GM12878 (cell line): ENCODE data around the gene ABR. TPM values are rescaled to one million over a fixed set of nuclear protein-coding genes. Genes with fewer than 3 reads are reported as not detected.

Experiments
- ATAC-seq: fragments of 200-7000 bp; cut with Tn5 transposase; 3 replicates; pipeline ENCODE4 v1.9.1; 2020; ENCODE audit warnings: mild to moderate bottlenecking, moderate library complexity
- BruUV-seq: library from RNA; stranded (reverse); fragments of 400-500 nt; replicated peaks from 2 replicates; lab custom pipeline; 2021; lab: Mats Ljungman, UMichigan
- CTCF ChIA-PET: fragments of 300-600 bp; sonication (Branson Sonifier 250); formaldehyde crosslinking; extraction: SDS; loops from one replicate; lab custom pipeline; 2021; ENCODE audit warnings: inconsistent platforms; lab: Yijun Ruan, JAX
- POLR2A ChIA-PET: fragments of 350-600 bp; formaldehyde crosslinking; extraction: SDS; loops from one replicate; lab custom pipeline; 2021; ENCODE audit warnings: inconsistent platforms; lab: Charles Lee
- RAD21 ChIA-PET: fragments of 300-600 bp; sonication (Branson Sonifier 250); formaldehyde crosslinking; loops from one replicate; lab custom pipeline; 2023; ENCODE audit warnings: antibody characterized with exemption; ENCODE audit not compliant: unreplicated experiment; lab: Charles Lee
- SMC1A ChIA-PET: fragments of 300-600 bp; sonication (Branson Sonifier 250); formaldehyde crosslinking; loops from one replicate; lab custom pipeline; 2023; ENCODE audit not compliant: unreplicated experiment, uncharacterized antibody; lab: Charles Lee
- DNase-seq: peaks from one replicate; pipeline ENCODE4 v3.0.0-alpha.2; 2011; ENCODE audit warnings: low read depth, low spot score
- FAIRE-seq: peaks from 3 replicates; lab custom pipeline; 2011; peaks lifted over from hg19 to GRCh38; lab: Jason Lieb, UNC
- H2AFZ ChIP-seq: 2 replicates; pipeline ENCODE4 v1.6.0; 2011; ENCODE audit warnings: low read depth, low read length, control low read depth; ENCODE audit not compliant: control insufficient read depth
- H3K27ac ChIP-seq: 2 replicates; pipeline ENCODE4 v1.5.1; 2011; ENCODE audit warnings: control low read depth; ENCODE audit not compliant: control insufficient read depth, insufficient read depth
- H3K27me3 ChIP-seq, 2 experiments: replicated peaks in 1 of 2; 2 replicates each; pipeline versions ENCODE4 v1.6.0 to v1.6.1; 2011; ENCODE audit warnings: low read length in 1 of 2; ENCODE audit not compliant: control insufficient read depth in 2 of 2, insufficient read depth in 2 of 2
- H3K36me3 ChIP-seq, 2 experiments: 2 replicates each; pipeline ENCODE4 v1.5.1; 2011; ENCODE audit warnings: low read length in 1 of 2; ENCODE audit not compliant: control insufficient read depth in 2 of 2, insufficient read depth in 2 of 2
- H3K4me1 ChIP-seq: 2 replicates; pipeline ENCODE4 v1.6.1; 2011; ENCODE audit warnings: mild to moderate bottlenecking, low read length, moderate library complexity, mixed read lengths; ENCODE audit not compliant: control insufficient read depth, insufficient read depth
- H3K4me2 ChIP-seq: 2 replicates; pipeline ENCODE4 v1.6.0; 2011; ENCODE audit warnings: control low read depth; ENCODE audit not compliant: control insufficient read depth, insufficient read depth
- H3K4me3 ChIP-seq: fragments of 200-600 bp; sonication (generic); 2 replicates; pipeline ENCODE4 v1.5.1; 2016
- H3K79me2 ChIP-seq: 2 replicates; pipeline ENCODE4 v1.6.0; 2011; ENCODE audit warnings: low read length; ENCODE audit not compliant: control insufficient read depth, insufficient read depth
- H3K9ac ChIP-seq: 2 replicates; pipeline ENCODE4 v1.8.0; 2011; ENCODE audit warnings: low read length, control low read depth, mixed read lengths; ENCODE audit not compliant: control insufficient read depth, insufficient read depth
- H3K9me3 ChIP-seq: replicated peaks from 3 replicates; pipeline ENCODE4 v1.5.1; 2011; ENCODE audit warnings: mild to moderate bottlenecking, low read length; ENCODE audit not compliant: control insufficient read depth, insufficient read depth
- H4K20me1 ChIP-seq: 2 replicates; pipeline ENCODE4 v1.6.0; 2011; ENCODE audit not compliant: control insufficient read depth, insufficient read depth
- BACH1 ChIP-seq: fragments of 450-650 bp; IDR thresholded peaks from 2 replicates; pipeline ENCODE4 v1.6.1; 2017; ENCODE audit warnings: mild to moderate bottlenecking, borderline replicate concordance
- BHLHE40 ChIP-seq, 2 experiments: fragments of 450-650 bp in 1 of 2; IDR thresholded peaks; 2 replicates each; pipeline ENCODE4 v1.6.1; 2011 to 2017; ENCODE audit warnings: low read depth in 2 of 2, borderline replicate concordance in 1 of 2, improper control_type of control experiment in 1 of 2, low read length in 1 of 2, mild to moderate bottlenecking in 1 of 2
- BMI1 ChIP-seq: fragments of 450-650 bp; IDR thresholded peaks from 2 replicates; pipeline ENCODE4 v1.6.1; 2016; ENCODE audit warnings: mild to moderate bottlenecking, moderate library complexity, borderline replicate concordance
- CEBPZ ChIP-seq: fragments of 150-350 bp; IDR thresholded peaks from 2 replicates; pipeline ENCODE4 v1.6.1; 2016; ENCODE audit warnings: low read depth, low read length
- CREM ChIP-seq: IDR thresholded peaks from 2 replicates; pipeline ENCODE4 v1.6.1; 2014; ENCODE audit warnings: antibody characterized with exemption, low read depth
- FOS ChIP-seq: IDR thresholded peaks from 3 replicates; pipeline ENCODE4 v1.6.1; 2011; ENCODE audit warnings: borderline replicate concordance; ENCODE audit not compliant: insufficient read length; ENCODE audit errors: extremely low read depth
- FOXK2 ChIP-seq: fragments of 450-650 bp; IDR thresholded peaks from 2 replicates; pipeline ENCODE4 v1.6.1; 2017; ENCODE audit warnings: mild to moderate bottlenecking, moderate library complexity
- GABPA ChIP-seq: IDR thresholded peaks from 2 replicates; pipeline ENCODE4 v1.6.1; 2014; ENCODE audit warnings: antibody characterized with exemption, low read depth, mild to moderate bottlenecking, inconsistent platforms
- MEF2A ChIP-seq: IDR thresholded peaks from 2 replicates; pipeline ENCODE4 v1.6.1; 2011; ENCODE audit warnings: low read depth, mild to moderate bottlenecking, low read length, moderate library complexity; ENCODE audit not compliant: insufficient read depth
- MTA3 ChIP-seq: IDR thresholded peaks from 2 replicates; pipeline ENCODE4 v1.6.1; 2012; ENCODE audit warnings: low read length, inconsistent platforms, borderline replicate concordance
- NFIC ChIP-seq: IDR thresholded peaks from 2 replicates; pipeline ENCODE4 v1.6.1; 2012; ENCODE audit warnings: low read depth, mild to moderate bottlenecking, inconsistent platforms, low read length, moderate library complexity
- NFXL1 ChIP-seq: fragments of 450-650 bp; IDR thresholded peaks from 2 replicates; pipeline ENCODE4 v1.6.1; 2017; ENCODE audit warnings: antibody characterized with exemption, mild to moderate bottlenecking, borderline replicate concordance
- PAX5 ChIP-seq: IDR thresholded peaks from 2 replicates; pipeline ENCODE4 v1.6.1; 2011; ENCODE audit warnings: low read depth, low read length, borderline replicate concordance
- POU2F2 ChIP-seq: IDR thresholded peaks from 3 replicates; pipeline ENCODE4 v1.6.1; 2011; ENCODE audit warnings: low read depth, mild to moderate bottlenecking, low read length, borderline replicate concordance
- SIX5 ChIP-seq: IDR thresholded peaks from 2 replicates; pipeline ENCODE4 v1.6.1; 2011; ENCODE audit warnings: mild to moderate bottlenecking, low read depth, low read length, moderate library complexity; ENCODE audit not compliant: severe bottlenecking
- SMC3 ChIP-seq: IDR thresholded peaks from 2 replicates; pipeline ENCODE4 v1.6.1; 2011; ENCODE audit warnings: low read length, improper control_type of control experiment, borderline replicate concordance
- SREBF1 ChIP-seq: IDR thresholded peaks from 2 replicates; pipeline ENCODE4 v1.6.1; 2012; ENCODE audit warnings: mild to moderate bottlenecking, low read length
- SREBF2 ChIP-seq: IDR thresholded peaks from 2 replicates; pipeline ENCODE4 v1.6.1; 2012; ENCODE audit warnings: mild to moderate bottlenecking, low read length
- WRNIP1 ChIP-seq: IDR thresholded peaks from 2 replicates; pipeline ENCODE4 v1.6.1; 2011; ENCODE audit warnings: low read depth, low read length, improper control_type of control experiment, borderline replicate concordance
- YY1 ChIP-seq: IDR thresholded peaks from 2 replicates; pipeline ENCODE4 v1.6.1; 2011; ENCODE audit warnings: low read depth, mild to moderate bottlenecking, low read length
- ZZZ3 ChIP-seq: IDR thresholded peaks from 2 replicates; pipeline ENCODE4 v1.6.1; 2011; ENCODE audit warnings: low read depth; ENCODE audit not compliant: control insufficient read depth, insufficient read length
- WGBS: methylation state at CpG from one replicate; pipeline ENCODE4 v1.1.6; 2016; ENCODE audit warnings: low lambda C conversion rate; ENCODE audit not compliant: insufficient replicate concordance, insufficient coverage; ENCODE audit errors: missing lambda C conversion rate; 5-methylcytosine and 5-hydroxymethylcytosine counted together
- in situ Hi-C: fragments of 300-500 bp; cut with MboI; formaldehyde crosslinking; loops from 9 replicates; pipeline ENCODE4 v1.14.3; 2018; ENCODE audit warnings: mixed read lengths
- intact Hi-C: fragments of 100-400 bp; cut with micrococcal nuclease; formaldehyde crosslinking; loops from one replicate; pipeline ENCODE4 v1.14.2; 2022; ENCODE audit not compliant: unreplicated experiment
- polyA plus RNA-seq, 11 experiments: library from polyadenylated mRNA; depleted of rRNA in 4 of 11; unstranded in 6 of 11; stranded (reverse) in 5 of 11; fragments of >200 nt; fragmentation: Nextera tagmentation in 4 of 11; fragmentation: Illumina TruSeq in 1 of 11; extraction: Ambion mirVana in 4 of 11; extraction: Trizol in 1 of 11; gene quantifications; 1 replicate in 1 of 11; 2 replicates in 10 of 11; pipeline versions ENCODE4 v1.2.1 to v1.2.3, GENCODE V29; 2011 to 2016; ENCODE audit warnings: inconsistent platforms in 2 of 11, missing spikeins in 2 of 11, low read depth in 1 of 11
- total RNA-seq, 4 experiments: library from RNA; depleted of rRNA in 3 of 4; stranded (reverse); fragments of >200 nt in 3 of 4; fragmentation: Illumina TruSeq in 1 of 4; extraction: Trizol in 1 of 4; gene quantifications; 2 replicates each; pipeline versions ENCODE4 v1.2.1 to v1.2.3, GENCODE V29; 2013 to 2021

The ABR gene
- total and polyA plus RNA-seq, 10 of the 15 experiments (the other 5 are each of a cell fraction or from before 2014, with no cell fraction given), result 1.4 to 112 (median 30.0) TPM

GRCh38 chr17:1011138-1011537 is 168.6 kb downstream of the ABR start (continued):
- TF ChIP-seq WRNIP1 (no peak), ZZZ3 (no peak), MTA3 (no peak), FOXK2 (no peak), FOS (no peak), BACH1 (no peak), BMI1 (no peak), MEF2A (no peak), CREM (no peak)
- TF ChIP-seq, all 136 proteins: peak for 0

GRCh38 chr17:1010586-1010985 is 169.2 kb downstream of the ABR start:
- in situ Hi-C loops, result no loop called here
- Histone ChIP-seq H3K36me3 (peaks cover 12 to 36% of the 10 kb centered on the region in 2 experiments), H3K4me3 (no peak overlapping the region), H2AFZ (no peak overlapping the region), H3K27me3 (no peaks in the 10 kb centered on the region), H3K4me1 (no peaks in the 10 kb centered on the region), H3K9me3 (no peaks in the 10 kb centered on the region), H3K27ac (no peak overlapping the region), H3K9ac (no peak overlapping the region), H3K4me2 (no peak overlapping the region), H3K79me2 (no peaks in the 10 kb centered on the region), H4K20me1 (no peaks in the 10 kb centered on the region)
- DNase-seq (no peak), FAIRE-seq (no peak), ATAC-seq (no peak)
- RAD21 ChIA-PET, result no interaction called here
- CTCF ChIA-PET, result no interaction called here
- TF ChIP-seq SREBF2, result no peak
- no peak for TF ChIP-seq BACH1
- TF ChIP-seq CEBPZ, result no peak
- TF ChIP-seq SIX5, result no peak
- no peak for TF ChIP-seq PAX5
- TF ChIP-seq NFIC, result no peak
- TF ChIP-seq YY1, result no peak
- no peak for TF ChIP-seq NFXL1
- no peak for TF ChIP-seq GABPA
- no peak for TF ChIP-seq SREBF1
- TF ChIP-seq BHLHE40 (IDR thresholded peaks at IDR 0.05; ENCODE audit: borderline replicate concordance in 1 of 2, low read depth in 2 of 2, low read length in 1 of 2), result no peak
- TF ChIP-seq SMC3, result no peak
- no peak for TF ChIP-seq POU2F2
- WGBS, result over 99% methylated on average over 12 of the region's 14 CpGs
- POLR2A ChIA-PET, result no interaction called here
- no TSS peak for BruUV-seq
- SMC1A ChIA-PET, result no interaction called here
- intact Hi-C loops, result no loop called here
